ENCODE measurements around the gene PRM2. TPM values are rescaled to one million over a fixed set of nuclear protein-coding genes. Genes with fewer than 3 reads are reported as not detected.

PRM2 gene
- total RNA-seq, 6 experiments from 2014 or later: not detected

- peak; percentile 21 for DNase-seq
- Mint-ChIP-seq H3K27me3 (ENCODE audit: insufficient read depth) (no peaks in the 10 kb centered on the region), H3K36me3 (ENCODE audit: low read depth) (no peaks in the 10 kb centered on the region; the same call in 1 of the 2 replicates), H3K27ac (no peak overlapping the region; the same call in 1 of the 2 replicates), H3K9me3 (no peaks in the 10 kb centered on the region), H3K4me3 (peak overlapping the region; percentile 81), H3K4me1 (ENCODE audit: low read depth) (peaks cover 48% of the 10 kb centered on the region)
- no peak for TF ChIP-seq CTCF (IDR thresholded peaks at IDR 0.05)
These were observed 21.2 kb downstream of the PRM2 start for GRCh38 chr16:11254913-11255736.

- Mint-ChIP-seq H3K9me3 (no peaks in the 10 kb centered on the region), H3K36me3 (ENCODE audit: low read depth) (no peaks in the 10 kb centered on the region; the same call in 1 of the 2 replicates), H3K27ac (peak overlapping the region; percentile 71; the same call in 1 of the 2 replicates), H3K4me1 (ENCODE audit: low read depth) (peaks cover 46% of the 10 kb centered on the region), H3K4me3 (peak overlapping the region; percentile 81), H3K27me3 (ENCODE audit: insufficient read depth) (no peaks in the 10 kb centered on the region)
- TF ChIP-seq CTCF (IDR thresholded peaks at IDR 0.05): no peak; the same call in 1 of the 2 replicates
- no peak for DNase-seq
These were observed 22.0 kb downstream of the PRM2 start for GRCh38 chr16:11253995-11254912.

DNA sequence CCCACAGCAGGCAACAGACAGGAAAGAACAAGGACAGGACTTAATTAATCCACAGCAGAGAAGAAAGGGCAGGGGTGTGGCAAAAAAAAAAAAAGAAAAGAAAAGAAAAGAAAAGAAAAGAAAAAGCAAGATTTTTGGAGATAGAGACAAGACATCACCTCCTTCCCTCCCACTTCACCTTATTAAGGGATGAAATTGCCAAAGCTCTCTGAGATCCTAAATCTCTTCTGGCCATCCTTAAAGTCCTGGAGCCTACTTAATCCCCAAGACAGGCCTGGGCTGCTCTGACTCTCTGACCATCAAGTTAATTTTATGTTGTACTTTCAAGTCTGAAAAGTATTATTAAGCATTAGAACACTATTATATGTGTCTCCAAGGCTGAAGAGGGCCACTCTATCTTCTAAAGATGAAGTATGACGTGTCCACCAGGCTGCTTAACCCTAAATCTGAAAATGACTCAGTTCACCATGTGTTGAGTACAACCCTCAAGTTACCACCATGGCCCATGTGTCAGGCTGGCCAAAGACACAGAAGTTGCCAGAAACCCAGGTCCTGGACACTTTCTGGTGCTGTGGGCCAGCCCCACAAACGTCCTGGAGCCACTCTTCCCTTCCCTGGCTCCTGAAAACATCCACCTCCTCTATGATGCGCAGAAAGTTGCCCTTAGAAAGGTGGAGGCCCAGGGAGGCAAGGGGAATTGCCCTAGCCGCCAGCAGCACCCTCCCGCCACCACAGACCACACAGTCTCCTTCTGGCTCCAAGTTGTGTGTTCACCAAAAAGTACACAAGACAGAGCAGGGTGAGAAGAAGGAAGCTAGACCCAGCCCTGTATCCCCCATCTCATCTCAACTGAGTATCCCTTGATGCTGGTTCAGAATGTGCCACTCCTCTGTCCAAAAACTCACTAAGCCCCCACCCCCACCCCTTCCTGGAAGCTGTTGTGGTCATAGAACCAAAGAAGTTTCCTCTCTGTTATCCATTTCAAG is 23.0 kb downstream of the PRM2 start:
- peak overlapping the region; percentile 71 for H3K27ac Mint-ChIP-seq
- peak; percentile 39 for DNase-seq
- H3K4me3 Mint-ChIP-seq: peak overlapping the region; percentile 63

GRCh38 chr16:11252482-11252931 is 23.8 kb downstream of the PRM2 start:
- no peaks in the 10 kb centered on the region; the same call in 1 of the 2 replicates for H3K36me3 Mint-ChIP-seq (ENCODE audit: low read depth)
- DNase-seq: no peak
- peaks cover 32% of the 10 kb centered on the region for H3K4me1 Mint-ChIP-seq (ENCODE audit: low read depth)
- no peak overlapping the region; the same call in 1 of the 2 replicates for H3K27ac Mint-ChIP-seq
- no peaks in the 10 kb centered on the region for H3K27me3 Mint-ChIP-seq (ENCODE audit: insufficient read depth)
- H3K4me3 Mint-ChIP-seq: peak overlapping the region; percentile 63; the same call in 1 of the 2 replicates
- H3K9me3 Mint-ChIP-seq: no peaks in the 10 kb centered on the region
- TF ChIP-seq CTCF (IDR thresholded peaks at IDR 0.05): no peak

More for the DNA sequence above, 23.0 kb downstream of the PRM2 start:
- TF ChIP-seq CTCF (IDR thresholded peaks at IDR 0.05): no peak
- H3K4me1 Mint-ChIP-seq (ENCODE audit: low read depth): peaks cover 37% of the 10 kb centered on the region
- H3K36me3 Mint-ChIP-seq (ENCODE audit: low read depth): no peaks in the 10 kb centered on the region; the same call in 1 of the 2 replicates
- H3K27me3 Mint-ChIP-seq (ENCODE audit: insufficient read depth): no peaks in the 10 kb centered on the region
- H3K9me3 Mint-ChIP-seq: no peaks in the 10 kb centered on the region
